Astrocyte of the spinal cord (primary cell): ENCODE data around the gene WNT2.

Source experiments
- DNase-seq: peaks from one replicate; pipeline ENCODE4 v3.0.0; 2011; ENCODE audit warnings: low read depth, low spot score
- H3K4me3 ChIP-seq: 2 replicates; pipeline ENCODE4 v1.5.1; 2011; ENCODE audit warnings: low read depth, mild to moderate bottlenecking, low read length, moderate library complexity
- in situ Hi-C: cut with HindIII; loops from 2 replicates; pipeline ENCODE4 v1.10.0; 2017; ENCODE audit warnings: low sequenced_read_pairs
- TF ChIP-seq, protein P1 (sequence below): IDR thresholded peaks from 2 replicates; pipeline ENCODE4 v1.5.1; 2012; ENCODE audit warnings: low read depth, mild to moderate bottlenecking, low read length, inconsistent platforms

WNT2 gene

DNA sequence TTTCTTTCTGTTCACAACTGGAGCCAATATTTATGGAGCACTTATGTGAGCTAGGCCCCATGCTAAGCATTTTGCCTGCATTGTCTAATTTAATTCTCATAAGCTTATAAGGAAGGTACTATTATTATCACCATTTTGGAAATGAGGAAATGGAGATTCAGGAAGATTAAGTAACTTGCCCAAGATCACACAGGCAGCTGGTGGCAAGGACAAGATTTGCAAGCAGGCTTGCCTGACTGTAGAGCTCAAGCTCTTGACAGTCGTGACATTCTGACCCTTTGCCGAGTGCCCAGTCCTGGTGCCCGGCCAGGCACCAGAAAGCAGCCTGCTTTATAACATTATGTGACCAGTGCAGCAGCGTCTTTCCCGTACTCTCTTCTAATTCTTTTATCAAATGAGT lies 38.2 kb downstream of the WNT2 start:
- TF ChIP-seq, protein P1, sequence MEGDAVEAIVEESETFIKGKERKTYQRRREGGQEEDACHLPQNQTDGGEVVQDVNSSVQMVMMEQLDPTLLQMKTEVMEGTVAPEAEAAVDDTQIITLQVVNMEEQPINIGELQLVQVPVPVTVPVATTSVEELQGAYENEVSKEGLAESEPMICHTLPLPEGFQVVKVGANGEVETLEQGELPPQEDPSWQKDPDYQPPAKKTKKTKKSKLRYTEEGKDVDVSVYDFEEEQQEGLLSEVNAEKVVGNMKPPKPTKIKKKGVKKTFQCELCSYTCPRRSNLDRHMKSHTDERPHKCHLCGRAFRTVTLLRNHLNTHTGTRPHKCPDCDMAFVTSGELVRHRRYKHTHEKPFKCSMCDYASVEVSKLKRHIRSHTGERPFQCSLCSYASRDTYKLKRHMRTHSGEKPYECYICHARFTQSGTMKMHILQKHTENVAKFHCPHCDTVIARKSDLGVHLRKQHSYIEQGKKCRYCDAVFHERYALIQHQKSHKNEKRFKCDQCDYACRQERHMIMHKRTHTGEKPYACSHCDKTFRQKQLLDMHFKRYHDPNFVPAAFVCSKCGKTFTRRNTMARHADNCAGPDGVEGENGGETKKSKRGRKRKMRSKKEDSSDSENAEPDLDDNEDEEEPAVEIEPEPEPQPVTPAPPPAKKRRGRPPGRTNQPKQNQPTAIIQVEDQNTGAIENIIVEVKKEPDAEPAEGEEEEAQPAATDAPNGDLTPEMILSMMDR, result no peak
- in situ Hi-C loops, result no loop called here
- H3K4me3 ChIP-seq, result no peak overlapping the region
- DNase-seq, result no peak

DNA sequence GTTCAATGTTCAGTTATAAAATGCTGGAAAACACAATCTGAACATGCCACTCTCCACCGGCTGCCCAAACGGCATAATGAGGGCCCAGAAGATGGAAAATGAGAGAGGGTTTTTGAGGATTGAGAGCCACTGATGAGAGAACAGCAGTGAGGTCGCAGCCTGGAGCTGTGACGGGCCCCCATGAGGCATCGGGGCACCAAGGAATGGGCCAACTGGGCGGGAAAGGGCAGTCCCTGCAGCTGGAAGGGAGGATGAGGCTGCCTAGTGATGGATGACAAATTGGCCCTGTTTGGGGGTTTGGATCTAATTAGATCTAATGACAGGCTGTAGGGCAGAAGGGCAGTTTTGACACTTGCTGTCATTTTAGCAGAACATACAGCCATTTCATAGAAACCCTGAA lies 39.1 kb downstream of the WNT2 start:
- TF ChIP-seq, protein P1, result no peak
- no peak overlapping the region for H3K4me3 ChIP-seq
- DNase-seq, result no peak
- in situ Hi-C loops, result no loop called here

DNA sequence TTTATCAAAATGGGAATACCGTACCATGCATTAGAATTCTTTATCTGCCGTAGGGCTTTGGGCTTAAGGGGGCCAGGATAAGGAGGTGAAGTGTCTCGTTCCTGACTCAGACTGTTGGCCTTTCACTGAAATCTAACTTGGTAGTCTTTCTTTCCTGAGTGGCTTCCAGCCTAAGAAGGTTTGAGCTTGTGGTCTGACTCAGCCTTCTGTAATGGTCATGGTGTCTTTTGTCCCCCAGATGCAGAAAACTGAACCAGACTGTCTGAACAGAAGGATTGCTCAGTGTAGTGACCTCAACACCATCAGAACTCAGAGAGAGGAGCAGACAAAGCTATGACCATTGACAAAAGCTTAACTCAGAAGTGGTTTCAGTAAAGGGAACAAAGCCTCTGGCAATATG lies 39.5 kb downstream of the WNT2 start:
- in situ Hi-C loops, result no loop called here
- H3K4me3 ChIP-seq, result no peak overlapping the region
- DNase-seq, result peak; percentile 91
- TF ChIP-seq, protein P1, result no peak

DNA sequence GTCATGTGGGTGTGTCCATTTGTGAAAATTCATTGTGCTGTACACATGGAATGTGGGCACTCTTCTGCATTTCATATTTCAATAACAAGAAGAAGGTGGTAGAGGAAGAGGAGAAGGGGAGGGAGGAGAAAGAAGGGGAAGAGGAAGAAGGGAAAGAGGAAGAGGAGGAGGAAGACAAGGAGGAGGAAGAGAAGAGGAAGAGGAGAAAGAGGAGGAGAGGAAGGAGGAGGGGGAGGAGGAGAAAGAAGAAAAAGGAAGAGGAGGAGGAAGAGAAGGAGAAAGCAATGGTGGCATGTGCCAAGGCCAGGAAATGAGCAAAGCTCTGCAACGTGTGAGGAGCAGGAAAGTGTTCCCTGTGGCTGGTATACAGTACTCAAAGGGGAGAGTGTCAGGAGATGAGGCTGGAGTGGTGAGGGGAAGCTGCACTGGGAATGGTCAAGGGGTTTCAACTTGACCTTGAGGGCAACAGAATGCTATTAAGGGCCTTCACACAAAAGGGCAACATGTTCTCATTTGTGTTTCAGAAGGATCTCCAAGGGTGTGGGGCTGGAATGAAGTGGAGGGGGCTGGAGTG lies 40.5 kb downstream of the WNT2 start:
- DNase-seq, result no peak
- in situ Hi-C loops, result no loop called here
- H3K4me3 ChIP-seq, result no peak overlapping the region
- TF ChIP-seq, protein P1, result no peak

DNA sequence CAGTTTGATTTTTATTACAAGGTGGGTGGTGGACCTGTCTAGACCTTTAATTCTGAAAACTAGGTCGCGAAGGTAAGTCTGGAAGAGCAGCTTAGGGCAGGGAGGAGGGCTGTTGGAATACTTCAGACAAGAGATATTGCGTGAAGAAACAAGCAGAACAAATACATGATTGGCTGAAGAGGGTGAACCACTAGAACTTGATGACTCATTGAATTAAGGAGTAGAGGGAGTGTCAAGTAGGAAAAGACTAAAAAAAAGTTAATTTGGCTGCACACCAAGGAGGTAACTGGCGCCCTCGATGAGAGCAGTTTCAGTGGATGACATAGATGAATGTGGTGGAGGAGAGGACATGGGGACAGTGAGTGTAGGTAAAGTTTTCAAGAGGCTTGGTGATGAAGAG lies 41.3 kb downstream of the WNT2 start:
- in situ Hi-C loops, result no loop called here
- TF ChIP-seq, protein P1, result no peak
- H3K4me3 ChIP-seq, result no peak overlapping the region
- DNase-seq, result no peak

DNA sequence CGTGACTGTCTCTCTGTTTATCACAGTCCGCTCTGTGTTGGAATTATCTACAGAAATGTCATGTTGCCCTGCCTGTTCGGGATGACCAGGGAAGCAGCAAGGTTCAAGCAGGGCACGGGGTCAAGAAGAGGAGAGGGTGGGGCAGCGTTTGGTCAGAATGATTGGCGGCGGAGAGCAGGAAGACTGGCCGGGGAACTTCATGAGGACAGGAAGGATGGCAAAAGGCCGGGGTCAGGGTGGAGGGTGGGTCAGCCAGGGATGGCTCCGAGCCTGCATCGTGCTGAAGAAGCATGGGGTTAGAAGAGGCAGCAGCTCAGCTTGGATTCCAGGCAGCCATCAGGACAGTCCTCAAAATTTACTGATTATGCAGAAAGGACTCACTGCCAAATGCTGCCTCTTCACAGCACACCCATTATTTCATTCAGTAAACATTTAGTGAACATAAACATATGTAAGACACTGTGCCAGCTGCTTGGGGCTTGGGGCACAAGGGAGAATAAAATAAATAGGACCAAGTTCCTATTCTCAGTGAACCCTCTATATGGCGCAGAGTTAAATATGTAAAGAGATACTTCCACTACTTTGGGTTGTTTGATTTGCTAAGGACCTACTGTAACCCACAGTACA lies 42.8 kb downstream of the WNT2 start:
- H3K4me3 ChIP-seq, result no peak overlapping the region
- in situ Hi-C loops, result no loop called here
- TF ChIP-seq, protein P1, result no peak
- no peak for DNase-seq
